ENCODE results near the gene PRR15L.
"Not testable (repeated sequence)": the region's sequence is repeated elsewhere in the genome, so short reads cannot be mapped to it uniquely, and the experiment has no call there.

The PRR15L gene, protein sequence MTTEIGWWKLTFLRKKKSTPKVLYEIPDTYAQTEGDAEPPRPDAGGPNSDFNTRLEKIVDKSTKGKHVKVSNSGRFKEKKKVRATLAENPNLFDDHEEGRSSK

GRCh38 chr17:47957591-47958490 lies at the start of gene PRR15L:
TSS of gene PRR15L (minus strand) at chr17:47957883. CDS start at chr17:47953234, 4,649 bp downstream.
- DNase-seq (ENCODE audit: low read depth in 2 of 2, low spot score in 1 of 2), result no peak

DNA sequence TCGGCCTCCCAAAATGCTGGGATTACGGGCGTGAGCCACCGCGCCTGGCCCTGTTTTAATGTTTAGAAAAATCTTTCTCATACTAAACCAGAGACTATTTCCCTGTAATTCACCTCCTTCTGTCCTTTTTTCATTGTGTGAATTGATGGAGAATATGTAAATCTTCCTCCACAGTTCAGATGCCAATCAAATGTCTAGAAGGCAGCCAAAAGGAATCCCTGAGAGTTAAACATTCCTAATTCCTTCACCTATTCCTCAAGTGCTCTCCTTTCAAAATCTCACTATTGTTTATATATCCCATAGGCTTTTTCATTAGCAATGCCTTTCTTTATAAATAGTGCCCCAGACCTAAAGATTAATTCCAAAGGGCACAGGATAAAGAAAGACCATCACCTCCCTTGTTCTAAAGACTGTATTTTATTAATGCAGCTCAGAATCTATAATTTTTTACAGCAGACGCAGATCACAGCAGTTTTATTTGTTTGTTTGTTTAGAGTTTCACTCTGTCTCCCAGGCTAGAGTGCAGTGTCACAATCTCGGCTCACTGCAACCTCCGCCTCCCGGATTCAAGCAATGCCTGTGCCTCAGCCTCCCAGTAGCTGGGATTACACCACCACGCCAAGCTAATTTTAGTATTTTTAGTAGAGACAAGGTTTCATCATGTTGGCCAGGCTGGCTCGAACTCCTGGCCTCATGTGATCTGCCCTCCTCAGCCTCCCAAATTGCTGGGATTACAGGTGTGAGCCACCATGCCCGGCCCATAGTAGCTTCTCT lies 49.4 kb upstream of the PRR15L start:
- no peak for DNase-seq (ENCODE audit: low read depth in 2 of 2, low spot score in 1 of 2)

GRCh38 chr17:48004983-48005382 lies 47.3 kb upstream of the PRR15L start:
- no peak for DNase-seq (ENCODE audit: low read depth in 2 of 2, low spot score in 1 of 2)

GRCh38 chr17:48003417-48004151 lies 45.9 kb upstream of the PRR15L start:
- no peak for DNase-seq (ENCODE audit: low read depth in 2 of 2, low spot score in 1 of 2)

DNA sequence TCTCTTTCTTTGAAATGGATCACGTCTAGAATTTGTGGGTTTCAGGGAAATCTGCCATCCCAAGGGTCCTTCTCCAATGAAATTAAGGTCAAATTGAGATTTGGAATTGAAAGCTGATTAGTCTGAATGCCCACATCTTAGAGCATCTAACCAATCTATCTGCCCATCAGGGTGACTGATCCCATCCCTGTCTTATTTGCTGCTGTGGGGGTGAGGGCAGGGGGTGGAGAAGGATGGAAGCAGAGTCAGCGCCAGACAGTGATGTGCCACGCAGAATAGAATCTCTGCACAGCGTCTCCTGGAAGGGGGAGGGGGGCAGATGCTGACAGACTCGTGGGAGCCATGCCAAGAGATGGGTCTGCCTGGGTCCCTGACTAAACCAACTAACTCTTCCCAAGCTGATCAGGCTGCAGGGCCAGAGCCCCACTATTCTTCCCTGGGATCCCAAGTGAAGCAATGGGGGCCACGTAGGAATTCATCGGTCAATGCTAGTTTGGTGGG lies 45.3 kb upstream of the PRR15L start:
- DNase-seq (ENCODE audit: low read depth in 2 of 2, low spot score in 1 of 2), result no peak

DNA sequence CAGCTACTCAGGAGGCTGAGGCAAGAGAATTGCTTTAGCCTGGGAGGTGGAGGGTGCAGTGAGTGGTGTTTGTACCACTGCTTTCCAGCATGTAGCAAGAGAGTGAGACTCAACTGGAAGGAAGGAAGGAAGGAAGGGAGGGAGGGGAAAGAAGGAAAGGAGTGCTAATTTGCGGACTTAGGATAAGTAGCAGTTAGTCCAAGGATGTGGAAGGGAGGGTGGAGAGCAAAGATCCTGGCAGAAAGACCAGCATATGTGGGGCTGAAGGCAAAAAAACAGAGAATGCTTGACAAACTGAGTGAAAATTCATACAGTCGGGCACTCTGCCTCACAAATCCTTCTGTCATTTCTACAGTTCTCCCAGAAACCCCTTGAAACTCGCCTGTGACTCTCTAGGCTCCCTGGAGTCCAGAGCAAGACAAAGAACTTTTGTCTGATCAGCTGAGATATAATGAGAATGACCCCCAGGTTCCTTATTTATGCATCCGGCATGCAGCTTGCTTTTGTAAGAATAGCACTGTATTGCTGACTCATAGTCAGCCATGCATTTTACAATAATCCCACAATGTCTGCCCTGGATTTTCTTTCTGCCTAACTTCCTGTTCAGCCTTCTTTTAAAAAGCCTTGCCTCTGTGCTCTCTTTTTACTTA lies 44.7 kb upstream of the PRR15L start:
- no peak for DNase-seq (ENCODE audit: low read depth in 2 of 2, low spot score in 1 of 2)

GRCh38 chr17:48001657-48002056 lies 44.0 kb upstream of the PRR15L start:
- not testable (repeated sequence) for DNase-seq (ENCODE audit: low read depth in 2 of 2, low spot score in 1 of 2)

DNA sequence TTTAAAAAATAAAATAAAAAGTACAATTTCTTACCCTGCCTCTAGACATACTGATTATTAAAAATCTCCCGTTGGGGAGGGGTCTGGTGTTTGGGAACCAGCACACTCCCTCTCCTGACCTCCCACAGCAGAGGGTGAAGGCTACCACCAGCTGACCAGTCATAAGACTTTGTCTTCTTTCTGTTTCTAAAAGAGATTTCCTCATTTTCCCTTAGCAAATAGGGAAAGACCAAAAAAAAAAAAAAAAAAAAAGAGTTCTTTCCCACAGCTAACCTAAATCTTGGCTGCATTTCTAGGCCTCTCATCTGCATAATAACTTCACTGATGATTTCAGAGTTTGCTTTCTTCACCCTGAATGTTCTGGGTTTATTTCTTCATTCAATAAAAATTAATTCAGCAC lies 43.5 kb upstream of the PRR15L start:
- no peak for DNase-seq (ENCODE audit: low read depth in 2 of 2, low spot score in 1 of 2)

- no peak for DNase-seq (ENCODE audit: low read depth in 2 of 2, low spot score in 1 of 2)
These were observed 41.9 kb upstream of the PRR15L start for GRCh38 chr17:47999582-47999981.

- DNase-seq (ENCODE audit: low read depth in 2 of 2, low spot score in 1 of 2), result no peak
These were observed 40.4 kb upstream of the PRR15L start for GRCh38 chr17:47998044-47998443.

DNA sequence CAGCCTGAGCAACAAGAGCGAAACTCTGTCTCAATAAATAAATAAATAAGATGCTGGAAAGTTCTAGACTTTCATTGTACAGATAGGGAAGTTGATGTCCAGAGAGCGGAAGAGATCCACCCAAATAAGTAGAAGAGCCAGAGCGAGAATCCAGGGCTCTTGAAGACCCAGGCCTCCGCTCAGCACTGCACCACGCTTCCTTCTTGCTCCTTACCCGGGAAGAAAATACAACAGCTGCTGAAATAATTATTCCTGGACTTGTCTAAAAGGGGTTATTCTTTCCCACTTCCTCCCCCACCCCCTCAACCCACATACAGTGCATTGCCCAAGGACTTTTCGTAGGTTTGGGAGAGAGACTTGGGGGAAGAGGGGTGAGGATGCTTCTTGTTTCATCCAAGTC lies 39.9 kb upstream of the PRR15L start:
- no peak for DNase-seq (ENCODE audit: low read depth in 2 of 2, low spot score in 1 of 2)

- no peak for DNase-seq (ENCODE audit: low read depth in 2 of 2, low spot score in 1 of 2)
These were observed 38.5 kb upstream of the PRR15L start for GRCh38 chr17:47996201-47996600.

GRCh38 chr17:47995241-47995935 lies 37.7 kb upstream of the PRR15L start:
- no peak for DNase-seq (ENCODE audit: low read depth in 2 of 2, low spot score in 1 of 2)

GRCh38 chr17:47994724-47995123 lies 37.0 kb upstream of the PRR15L start:
- no peak for DNase-seq (ENCODE audit: low read depth in 2 of 2, low spot score in 1 of 2)

GRCh38 chr17:47993964-47994363 lies 36.3 kb upstream of the PRR15L start:
- no peak for DNase-seq (ENCODE audit: low read depth in 2 of 2, low spot score in 1 of 2)

DNA sequence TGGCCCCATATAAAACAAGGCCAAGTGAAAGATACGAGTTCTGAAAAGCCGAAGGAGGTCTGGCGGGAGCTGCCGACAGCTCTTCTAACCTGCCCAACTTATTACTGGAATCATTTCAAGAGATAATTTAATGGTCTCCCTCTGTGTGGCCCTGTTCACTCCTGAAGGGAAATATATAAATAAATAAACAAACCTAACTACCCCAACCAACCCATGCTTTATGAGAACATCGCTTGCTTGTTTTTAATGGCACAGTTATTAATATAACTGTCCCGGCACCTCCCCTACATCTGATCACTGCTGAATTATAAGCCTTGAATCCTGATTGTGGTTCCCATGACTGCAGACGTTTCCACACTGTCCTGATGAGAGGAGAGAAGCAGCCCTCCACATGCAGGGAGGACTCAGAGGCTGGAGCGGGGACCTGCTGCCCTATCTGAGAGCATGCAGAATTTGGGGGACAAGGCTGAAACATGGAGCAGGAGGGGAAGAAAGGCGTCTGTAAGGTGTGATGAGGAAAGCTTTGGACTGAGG lies 35.4 kb upstream of the PRR15L start:
- no peak for DNase-seq (ENCODE audit: low read depth in 2 of 2, low spot score in 1 of 2)

DNA sequence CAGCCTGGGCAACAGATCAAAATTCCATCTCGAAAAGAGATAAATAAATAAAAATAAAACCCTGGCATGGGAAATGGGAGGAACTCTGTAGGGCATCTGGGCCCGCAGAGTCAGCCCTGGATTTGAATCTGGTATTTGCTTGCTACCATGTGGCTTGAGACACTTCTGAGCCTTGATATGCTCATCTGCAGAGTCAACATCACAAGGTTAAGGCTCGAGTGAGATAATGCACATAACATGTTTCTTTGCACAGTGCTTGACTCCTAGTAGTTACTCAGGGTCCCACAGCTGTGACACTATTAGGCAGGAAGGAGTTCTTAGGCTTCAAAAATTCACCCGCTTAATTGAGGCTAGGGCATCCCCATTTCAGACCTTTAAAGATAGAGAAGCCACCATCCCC lies 34.5 kb upstream of the PRR15L start:
- DNase-seq (ENCODE audit: low read depth in 2 of 2, low spot score in 1 of 2), result no peak

GRCh38 chr17:47990962-47991731 lies 33.5 kb upstream of the PRR15L start:
- DNase-seq (ENCODE audit: low read depth in 2 of 2, low spot score in 1 of 2), result no peak

GRCh38 chr17:47989700-47990099 lies 32.0 kb upstream of the PRR15L start:
- DNase-seq (ENCODE audit: low read depth in 2 of 2, low spot score in 1 of 2), result no peak

All from stimulated activated CD8-positive, alpha-beta memory T cell treated with anti-CD3 and anti-CD28 coated beads, Interleukin-4, amount 100 ng/mL, for 1 hour (primary cell).